COLO829 (cell line): Measurements from ENCODE around the gene TFAP2B.

ENCODE experiments used
- DNase-seq: peaks from one replicate; pipeline ENCODE4 v3.0.0; 2012; ENCODE audit warnings: low spot score

Gene TFAP2B

DNA sequence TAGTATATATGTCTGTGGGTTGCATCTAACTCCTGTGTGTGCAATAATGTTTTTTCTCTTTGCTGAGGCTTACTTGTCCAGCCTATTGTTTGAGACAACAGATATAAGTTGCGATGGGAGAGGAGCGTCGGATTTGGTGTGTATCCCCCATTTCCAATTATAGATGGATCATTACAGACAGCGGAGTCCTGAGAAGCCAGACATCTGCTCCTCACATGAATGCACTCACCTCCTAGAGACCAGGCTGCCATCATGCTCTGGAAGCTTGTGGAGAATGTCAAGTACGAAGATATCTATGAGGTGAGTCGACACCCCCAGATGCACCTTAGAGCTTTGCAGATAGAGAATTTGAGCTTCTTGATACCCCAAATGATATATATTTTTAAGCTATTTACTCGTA is at the start of gene TFAP2B:
Gene TFAP2B (plus strand): TSS at position 199 of the 400 bp plus-strand sequence. CDS start 21 bp downstream, at position 220.
- DNase-seq, result no peak

DNA sequence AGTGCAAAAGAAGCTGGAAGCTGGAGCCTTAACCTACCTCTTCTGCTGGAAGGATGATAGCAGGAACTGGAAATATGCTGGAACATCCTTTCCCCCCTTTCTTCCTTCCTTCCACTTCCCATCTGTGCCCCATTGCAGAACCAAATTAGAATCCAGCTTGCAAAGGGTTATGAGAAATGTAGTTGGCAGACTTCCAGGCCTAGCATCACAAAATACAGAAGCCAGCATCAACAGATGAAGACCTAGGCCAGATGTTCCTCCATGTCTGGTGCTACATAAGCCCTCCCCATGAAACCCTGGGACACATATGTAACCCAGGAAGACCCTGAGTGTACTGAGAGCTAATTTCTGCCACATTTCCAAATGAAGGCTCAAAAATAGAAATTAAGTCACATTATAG is 40.0 kb upstream of the TFAP2B start:
- DNase-seq, result no peak

DNA sequence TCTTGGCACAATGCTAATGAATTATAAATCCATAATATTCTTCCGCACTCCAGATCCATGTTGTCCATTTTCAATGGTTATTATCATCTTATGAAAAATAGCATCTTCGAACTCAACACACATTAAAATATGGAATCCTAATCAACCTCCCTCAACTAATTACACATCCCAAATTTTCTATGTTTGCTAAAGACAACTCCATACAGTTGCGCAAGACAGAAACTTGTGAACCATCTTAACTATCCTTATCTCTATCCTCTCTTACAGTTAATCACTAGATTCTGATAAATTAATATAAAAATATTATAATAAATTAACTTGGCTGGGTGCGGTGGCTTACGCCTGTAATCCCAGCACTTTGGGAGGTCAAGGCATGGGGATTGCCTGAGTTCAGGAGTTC is 38.3 kb upstream of the TFAP2B start:
- DNase-seq, result no peak

DNA sequence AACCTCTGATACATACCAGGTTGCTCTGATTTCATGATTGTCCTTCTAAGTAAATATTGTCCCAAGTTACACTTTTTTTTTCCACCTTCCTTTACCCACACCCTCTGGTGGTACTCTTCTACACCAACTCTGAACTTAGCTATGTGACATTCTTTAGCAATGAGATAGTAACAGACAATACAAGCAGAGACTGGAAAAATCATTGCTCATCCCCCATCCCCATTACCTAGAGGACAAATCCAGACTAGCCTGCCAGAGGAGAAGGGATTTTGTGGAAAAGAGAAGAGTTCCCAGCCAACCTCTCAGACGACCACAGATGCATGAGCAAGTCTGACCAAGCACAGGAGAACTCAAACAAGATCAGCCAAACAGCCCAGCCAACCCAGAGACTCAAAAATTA is 32.8 kb upstream of the TFAP2B start:
- DNase-seq, result no peak

DNA sequence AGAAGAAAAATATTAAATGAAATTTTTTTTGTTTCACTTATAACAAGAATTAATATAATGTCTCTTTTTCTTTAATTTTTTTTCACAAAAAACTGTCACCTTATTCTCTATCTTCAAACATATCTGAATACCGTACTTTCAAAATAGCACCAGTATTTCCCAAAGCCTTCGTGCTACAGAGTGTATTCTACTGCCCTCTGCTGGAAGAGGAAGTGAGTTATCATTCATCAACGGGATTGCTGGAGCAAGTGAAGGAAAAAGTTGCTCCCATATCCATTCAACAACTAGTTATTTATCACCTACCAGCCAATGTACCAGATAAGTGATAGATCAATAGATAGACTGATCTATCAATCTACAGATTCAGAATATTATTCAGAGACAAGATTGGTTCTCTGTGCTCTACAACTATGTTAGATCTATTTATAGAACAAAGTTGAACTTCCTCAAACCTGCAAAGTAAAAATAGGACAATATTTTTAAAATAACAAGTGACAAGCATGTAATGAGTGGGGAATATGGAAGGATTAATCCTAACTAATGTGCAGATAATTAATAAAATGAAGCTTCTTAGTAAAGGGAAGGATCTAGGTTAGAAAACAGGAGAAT is 26.7 kb upstream of the TFAP2B start:
- DNase-seq, result peak; percentile 50

DNA sequence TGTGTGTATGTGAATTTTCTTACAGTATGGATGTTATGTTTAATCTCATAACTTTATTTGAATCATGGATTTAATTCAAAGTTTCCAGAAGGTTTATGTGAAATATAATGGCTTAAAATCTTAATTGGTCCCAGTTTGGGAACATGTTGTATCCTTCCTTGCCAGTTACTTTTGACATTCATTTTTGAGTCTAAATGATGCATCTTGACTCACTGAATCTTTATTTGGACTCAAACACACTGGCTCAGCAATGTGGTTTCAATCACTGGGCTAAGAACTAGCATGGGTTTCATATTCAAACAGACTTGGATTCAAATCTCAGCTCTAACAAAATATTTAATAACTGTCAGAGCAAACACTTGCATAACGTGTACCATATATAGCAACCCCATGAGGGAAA is 25.9 kb upstream of the TFAP2B start:
- DNase-seq, result no peak

DNA sequence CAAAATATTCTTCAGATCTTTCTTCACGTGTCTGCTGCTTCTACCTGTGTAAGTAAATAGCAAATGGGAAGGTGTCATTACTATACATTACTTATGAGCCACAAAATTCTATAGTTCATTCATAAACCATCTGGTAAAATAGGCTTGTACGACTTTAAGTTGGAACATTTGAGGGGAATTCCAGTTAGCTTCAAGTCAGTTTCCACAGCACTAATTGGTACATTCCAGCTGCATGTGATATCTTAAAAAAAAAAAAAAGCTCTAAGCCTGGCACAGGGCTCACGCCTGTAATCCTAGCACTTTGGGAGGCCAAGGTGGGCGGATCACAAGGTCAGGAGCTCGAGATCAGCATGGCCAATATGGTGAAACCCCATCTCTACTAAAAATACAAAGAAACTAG is 23.1 kb upstream of the TFAP2B start:
- DNase-seq, result no peak

DNA sequence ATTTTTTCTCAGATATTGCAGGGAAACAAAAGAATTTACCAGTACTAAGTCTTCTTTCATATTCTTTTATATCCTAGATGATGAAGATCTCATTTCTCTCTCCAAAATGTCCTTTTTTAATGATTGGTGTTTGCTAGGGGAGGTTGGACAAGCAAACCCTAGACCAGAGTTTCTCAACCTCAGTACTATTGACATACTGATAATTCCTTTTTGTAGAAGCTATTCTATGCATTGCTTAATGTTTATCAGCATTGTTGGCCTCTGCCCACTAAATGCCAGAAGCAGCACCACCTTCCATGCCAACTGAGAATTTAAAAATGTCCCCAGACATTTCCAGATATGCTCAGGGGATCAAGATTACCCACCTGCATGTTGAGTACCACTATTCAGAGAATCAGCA is 14.4 kb upstream of the TFAP2B start:
- no peak for DNase-seq

DNA sequence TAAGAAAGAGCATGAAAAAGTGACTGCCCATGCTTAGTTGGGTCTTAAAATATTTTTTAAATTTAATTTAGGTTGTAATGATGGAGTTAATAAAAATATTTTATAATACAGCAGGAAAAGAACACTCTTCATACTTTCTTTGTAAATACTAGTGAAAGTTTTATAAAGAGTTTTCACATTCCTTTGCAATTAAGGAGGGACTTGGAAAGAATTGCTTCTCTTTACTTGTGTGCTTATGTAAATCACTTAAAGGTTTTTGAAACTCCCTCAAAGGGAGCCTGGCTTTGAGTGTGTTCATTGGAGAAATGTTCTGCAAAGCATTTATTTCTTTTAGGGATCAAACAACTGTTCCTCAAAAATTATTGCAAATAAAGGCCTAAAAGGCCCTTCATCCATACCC is 11.6 kb upstream of the TFAP2B start:
- no peak for DNase-seq

DNA sequence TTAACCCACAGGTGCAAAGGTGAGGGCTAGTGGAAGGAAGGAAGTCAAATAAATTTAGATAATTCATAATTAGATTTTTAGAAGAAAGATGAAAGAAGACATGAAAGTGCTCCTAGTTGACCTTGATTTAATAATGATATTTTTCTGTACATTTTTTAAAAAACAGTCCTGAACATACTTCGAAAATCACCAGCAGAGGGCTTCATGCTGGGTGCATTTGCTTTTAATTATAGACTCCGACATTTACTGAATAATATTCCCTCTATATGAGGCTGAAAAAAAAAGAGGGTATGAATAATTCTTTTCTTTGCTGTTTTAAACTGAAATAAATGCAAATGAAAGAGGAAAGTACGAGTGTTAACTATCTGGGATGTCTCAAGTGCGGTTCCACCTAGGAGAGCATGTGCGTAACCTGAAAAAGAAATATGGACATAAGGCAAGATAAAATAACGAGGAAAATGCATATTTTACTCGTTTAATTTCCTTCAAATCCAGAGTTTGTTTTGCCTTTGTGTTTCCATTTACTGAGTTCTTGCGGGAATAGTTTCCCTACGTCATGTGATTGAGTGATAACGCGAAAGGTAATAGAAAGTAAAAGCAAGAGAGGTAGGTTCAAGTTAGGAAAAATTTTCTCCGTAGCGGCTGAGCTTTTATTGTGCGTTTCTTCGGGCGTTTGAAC is 3.1 kb upstream of the TFAP2B start:
- peak; percentile 33 for DNase-seq

DNA sequence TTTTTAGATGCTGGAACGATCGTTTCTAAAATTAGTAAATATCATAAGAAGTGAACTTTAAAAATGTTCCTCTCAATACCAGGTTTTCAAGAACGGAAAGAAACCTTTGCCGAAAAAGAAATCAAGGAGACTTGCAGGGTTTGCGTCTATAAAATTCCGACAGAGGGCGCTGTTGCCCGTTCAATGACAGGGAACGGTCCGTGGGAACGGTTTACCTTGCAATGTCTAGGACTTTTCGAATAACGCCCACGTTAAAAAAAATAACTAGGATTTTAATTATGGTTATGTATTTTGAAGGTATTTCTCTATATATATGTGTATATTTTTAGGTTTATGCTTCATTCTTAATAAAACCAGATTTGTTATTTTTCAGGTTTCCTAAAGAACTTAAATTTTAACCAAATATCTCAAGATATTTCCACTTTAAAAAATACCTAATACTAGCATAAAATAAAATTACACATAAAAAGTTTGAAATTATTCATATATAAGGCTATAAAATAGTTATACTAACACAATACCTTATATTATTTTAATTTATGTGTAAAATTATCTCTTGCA is 2.5 kb upstream of the TFAP2B start:
- peak; percentile 77 for DNase-seq

DNA sequence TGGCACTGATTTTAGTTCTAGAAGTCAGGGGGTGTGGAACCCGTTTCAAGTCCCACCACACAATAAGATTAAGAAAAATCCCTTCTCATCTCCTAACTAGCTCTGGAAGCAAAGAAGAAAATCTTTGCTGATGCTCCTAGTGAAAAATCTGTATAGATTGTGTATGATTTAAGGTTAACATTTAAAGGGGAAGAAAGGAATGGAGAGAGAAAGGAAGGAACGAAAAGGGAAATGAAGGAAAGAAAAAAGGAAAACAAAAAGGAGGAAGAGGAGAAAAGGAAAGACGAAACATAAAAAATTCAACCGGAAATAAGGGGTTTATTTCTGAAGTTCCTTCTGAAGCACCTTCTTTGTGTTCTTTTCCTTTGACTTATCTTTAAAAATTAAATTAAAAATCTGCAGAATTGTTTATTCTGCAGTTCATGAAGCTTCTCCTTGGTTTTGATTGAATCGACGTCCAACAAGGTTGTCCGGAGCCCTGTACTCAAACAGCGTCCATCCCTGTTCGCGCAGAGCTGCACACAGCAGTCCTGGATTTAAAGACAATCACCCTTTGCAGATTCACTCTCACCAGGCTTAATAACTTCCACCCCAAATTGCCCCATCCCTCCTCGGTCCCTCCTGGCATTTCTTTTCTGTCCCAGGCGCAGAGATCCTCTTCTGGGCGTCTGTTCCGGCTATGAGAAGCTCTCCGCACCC is 1.6 kb upstream of the TFAP2B start:
- no peak for DNase-seq

DNA sequence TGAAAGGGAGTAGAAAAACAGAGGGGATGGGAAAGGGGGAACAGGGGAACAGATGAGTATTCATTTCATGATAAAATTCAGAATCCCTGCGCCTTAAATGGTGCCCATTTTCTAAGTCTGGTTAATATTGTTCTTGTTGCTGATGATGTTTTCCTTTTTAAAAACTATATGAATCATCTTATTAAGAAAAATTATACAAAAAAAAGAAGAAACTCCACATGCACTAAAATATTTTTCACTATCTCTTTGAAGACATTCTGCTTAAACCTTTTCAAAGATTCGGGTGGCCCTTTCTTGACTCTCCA is 1.1 kb upstream of the TFAP2B start:
- no peak for DNase-seq

DNA sequence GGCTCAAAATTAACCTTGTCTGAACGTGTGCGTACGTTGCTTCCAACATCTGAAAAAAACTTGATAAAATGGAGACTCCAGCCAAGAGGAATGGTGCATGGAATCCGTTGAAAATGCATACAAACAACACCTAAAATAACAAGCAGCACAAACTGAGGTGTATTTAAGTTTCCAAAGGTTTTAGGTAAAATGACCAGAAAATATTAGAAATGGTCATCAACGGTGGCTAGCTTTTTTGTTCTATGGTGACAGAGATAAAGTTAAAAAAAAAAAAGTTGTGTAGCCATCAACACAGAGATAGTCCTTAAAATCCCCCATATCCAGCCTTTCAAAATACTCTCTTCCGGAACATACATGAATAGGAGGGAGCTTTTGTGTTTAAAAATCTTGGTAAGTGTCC is 651 bp upstream of the TFAP2B start:
- DNase-seq, result no peak

DNA sequence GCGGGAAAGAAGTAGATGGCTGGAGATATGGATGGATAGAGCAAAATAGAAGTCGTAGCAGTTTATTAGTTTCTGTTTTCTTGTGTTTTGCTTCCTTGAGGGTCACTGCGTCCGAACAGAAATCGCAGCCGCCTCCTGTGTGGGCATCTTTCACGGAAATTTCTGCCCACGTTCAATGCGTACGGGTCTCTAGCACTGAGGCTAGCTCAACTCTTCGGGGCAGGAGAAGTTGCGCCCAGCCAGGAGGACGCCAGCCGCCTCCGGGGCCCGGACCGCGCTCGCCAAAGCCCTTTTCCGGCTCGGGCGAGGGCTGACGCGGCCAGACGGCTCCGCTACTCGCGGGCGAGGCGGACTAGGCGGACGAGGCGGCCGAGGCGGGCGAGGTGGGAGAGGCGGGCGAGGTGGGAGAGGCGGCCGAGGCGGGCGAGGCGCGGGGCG is 814 bp downstream of the TFAP2B start:
- no peak for DNase-seq

DNA sequence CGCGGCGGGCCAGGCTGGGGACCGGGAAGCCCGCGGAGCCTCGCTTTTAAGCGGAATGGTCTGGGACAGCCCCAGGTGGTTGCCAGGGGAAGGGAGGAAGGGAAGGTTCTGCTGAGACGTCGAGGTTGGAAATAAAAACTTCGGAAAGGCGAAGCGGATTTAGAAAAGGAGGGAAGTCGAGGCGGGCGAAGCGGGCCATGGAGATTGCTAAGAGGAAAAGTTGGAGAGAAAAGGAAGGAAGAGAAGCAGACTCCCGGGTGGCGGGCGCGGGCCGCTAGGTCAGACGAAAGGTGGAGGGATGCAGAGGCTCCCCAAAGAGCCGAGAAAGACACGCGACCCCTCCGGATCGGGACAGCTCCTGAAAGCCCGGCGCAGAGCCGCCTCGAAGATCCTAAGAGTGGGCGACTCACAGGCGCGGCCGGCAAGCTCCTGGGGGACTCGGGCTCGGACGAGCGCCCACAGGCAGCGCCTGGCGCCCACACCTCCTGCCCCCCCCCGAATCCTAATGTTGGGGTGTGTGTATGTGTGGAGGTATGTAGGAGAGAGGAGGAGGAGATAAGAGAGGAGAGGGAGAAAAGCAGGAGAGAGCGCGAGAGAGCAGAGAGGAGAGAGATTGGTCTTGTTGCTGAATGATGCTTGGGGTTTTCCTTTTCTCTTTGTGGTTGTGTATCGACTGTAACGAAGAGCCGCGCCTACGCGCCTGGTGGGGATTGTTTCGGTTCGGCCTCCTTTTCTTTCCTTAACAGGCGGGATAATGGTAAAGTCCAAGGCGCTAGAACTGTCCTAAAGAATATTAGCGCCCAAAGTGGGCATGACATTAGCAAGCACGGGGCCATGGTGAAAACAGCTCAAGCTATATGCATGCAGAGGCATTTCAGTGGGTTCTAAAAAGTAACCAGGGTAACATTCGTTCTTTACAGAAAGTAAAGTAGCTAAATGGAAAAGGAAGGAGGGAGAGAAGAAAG is 1.5 kb downstream of the TFAP2B start:
- no peak for DNase-seq

DNA sequence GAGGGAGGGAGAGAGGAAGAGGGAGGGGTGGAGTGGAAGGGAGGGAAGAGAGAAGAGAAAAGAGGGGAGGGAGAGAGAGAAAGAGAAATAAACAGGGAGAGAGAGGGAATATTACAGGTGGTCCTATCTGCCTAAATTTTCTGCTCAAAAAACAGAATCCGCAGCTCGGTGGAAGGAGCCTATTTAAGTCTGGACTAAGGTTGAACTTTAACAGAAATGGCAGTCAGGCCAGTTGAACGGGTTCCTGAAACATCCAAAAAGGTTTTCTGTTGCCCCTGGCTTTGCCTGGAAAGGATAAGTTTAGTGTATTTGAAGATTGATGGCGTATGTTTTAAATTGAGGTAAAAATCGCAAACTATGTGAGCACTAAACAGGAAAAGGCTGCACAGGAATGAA is 2.2 kb downstream of the TFAP2B start:
- DNase-seq, result no peak

DNA sequence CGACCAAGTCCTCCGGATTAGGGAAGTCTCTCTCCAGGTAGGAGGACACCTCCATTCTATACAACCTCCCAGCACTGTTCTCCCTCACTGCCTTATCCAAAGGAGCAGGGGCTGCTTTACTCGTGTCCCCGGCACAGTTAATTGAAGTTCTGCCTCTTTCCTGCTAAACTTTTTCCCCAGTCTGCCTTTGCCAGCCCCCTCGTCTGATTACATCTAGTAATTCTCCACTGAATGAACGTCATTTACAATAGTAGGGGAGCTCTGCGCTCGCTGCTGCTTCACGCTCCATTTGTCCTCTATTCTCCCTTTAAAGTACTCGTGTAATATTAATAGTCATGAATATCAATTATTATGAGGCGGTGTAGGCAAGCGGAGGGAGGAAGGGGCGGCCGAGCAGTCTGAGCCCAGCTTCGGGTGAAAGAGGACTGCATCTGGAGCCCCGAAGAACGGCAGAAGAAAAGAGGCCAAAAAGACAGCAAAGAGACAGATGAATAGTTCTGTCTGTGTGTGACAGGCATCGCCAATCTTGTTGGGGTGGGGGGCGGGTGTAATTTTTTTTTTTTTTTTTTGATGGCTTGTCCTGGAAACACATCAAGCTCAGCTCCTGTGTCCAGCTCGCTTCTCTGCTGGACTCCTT is 2.9 kb downstream of the TFAP2B start:
- no peak for DNase-seq

DNA sequence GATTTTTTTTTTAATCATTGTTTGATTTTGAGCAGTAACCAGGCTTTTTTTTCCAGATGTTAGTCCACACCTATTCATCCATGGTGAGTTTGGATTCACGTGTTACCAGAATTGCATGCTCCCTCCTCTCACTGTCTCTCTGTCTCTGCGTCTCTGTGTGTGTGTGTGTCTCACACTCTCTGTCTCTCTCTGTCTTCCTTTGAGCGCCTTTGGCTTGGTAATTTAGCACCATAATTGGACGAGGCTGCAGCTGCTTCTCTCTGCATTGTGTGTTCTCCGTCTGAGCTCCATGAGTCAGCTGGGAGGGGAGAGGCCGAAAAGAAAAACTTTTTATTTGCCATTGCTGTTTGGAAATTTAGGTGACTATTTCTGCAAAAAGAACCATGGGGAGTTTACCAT is 3.4 kb downstream of the TFAP2B start:
- DNase-seq, result no peak

DNA sequence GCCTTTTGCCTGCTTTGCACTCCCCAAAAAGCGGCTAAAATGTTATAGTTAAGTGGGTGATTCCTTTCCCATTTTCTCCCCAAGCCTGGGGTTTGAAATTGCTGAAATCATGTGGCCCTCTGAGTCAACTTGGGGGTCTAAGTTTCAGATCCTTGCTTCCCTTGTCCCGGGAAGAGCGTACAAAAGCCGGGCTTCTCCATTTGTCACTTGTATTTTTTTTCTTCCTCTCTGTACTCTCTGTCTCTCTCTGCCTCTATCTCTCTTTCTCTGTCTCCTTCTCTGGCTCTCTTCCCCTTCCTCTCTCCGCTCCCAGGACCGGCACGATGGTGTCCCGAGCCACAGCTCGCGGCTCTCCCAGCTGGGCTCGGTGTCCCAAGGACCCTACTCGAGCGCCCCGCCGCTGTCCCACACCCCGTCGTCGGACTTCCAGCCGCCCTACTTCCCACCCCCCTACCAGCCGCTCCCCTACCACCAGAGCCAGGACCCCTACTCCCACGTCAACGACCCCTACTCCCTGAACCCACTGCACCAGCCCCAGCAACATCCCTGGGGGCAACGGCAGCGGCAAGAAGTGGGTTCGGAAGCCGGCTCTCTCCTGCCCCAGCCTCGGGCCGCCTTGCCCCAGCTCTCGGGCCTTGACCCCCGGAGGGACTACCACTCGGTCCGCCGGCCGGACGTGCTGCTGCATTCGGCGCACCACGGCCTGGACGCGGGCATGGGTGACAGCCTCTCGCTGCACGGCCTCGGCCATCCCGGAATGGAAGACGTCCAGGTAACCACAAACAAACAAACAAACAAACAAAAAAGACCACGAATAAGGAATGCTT is 4.6 kb downstream of the TFAP2B start:
- no peak for DNase-seq

DNA sequence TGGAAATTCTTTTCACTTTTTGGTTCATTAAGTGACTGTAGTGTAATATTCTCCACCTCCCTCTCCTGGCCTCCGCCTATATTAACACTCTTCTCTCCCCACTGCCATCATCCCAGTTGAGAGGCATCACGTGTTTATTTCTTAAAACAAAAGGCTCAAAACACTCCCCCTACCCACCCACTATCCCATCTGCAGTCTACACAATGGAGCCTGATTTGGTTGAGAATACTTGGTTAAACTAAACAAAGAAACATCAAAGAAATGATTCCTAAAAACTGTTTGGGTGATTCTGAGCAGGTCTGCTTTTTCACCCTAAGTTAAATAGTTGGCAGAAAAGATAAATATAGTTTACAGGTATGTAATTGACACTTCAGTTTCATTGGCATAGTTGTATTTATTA is 5.9 kb downstream of the TFAP2B start:
- DNase-seq, result no peak
